G401 (cell line): ENCODE data around the gene TRIM9. TPM values are rescaled to one million over a fixed set of nuclear protein-coding genes. Genes with fewer than 3 reads are reported as not detected.
A peak's percentile ranks its signal among the peaks of the same experiment; 100 is the strongest.
"Not testable (repeated sequence)": the region's sequence is repeated elsewhere in the genome, so short reads cannot be mapped to it uniquely, and the experiment has no call there.

Source experiments
- DNase-seq: peaks from one replicate; pipeline ENCODE4 v3.0.0-alpha.2; 2015; ENCODE audit warnings: low spot score
- in situ Hi-C: cut with HindIII; loops from 2 replicates; pipeline ENCODE4 v1.10.0; 2016; ENCODE audit warnings: low sequenced_read_pairs, mixed read lengths
- total RNA-seq: library from RNA; depleted of rRNA; stranded (reverse); fragments of >200 nt; shearing (Covaris generic); gene quantifications from 2 replicates; pipeline ENCODE4 v1.2.3, GENCODE V29; 2014

TRIM9 gene
- total RNA-seq, 1 experiment from 2014 or later, result 0.41 TPM

GRCh38 chr14:50979941-50980850 is 114.7 kb downstream of the TRIM9 start:
- no peak for DNase-seq
- in situ Hi-C loops, result no loop called here

GRCh38 chr14:50978888-50979287 is 116.0 kb downstream of the TRIM9 start:
- in situ Hi-C loops, result no loop called here
- no peak for DNase-seq

DNA sequence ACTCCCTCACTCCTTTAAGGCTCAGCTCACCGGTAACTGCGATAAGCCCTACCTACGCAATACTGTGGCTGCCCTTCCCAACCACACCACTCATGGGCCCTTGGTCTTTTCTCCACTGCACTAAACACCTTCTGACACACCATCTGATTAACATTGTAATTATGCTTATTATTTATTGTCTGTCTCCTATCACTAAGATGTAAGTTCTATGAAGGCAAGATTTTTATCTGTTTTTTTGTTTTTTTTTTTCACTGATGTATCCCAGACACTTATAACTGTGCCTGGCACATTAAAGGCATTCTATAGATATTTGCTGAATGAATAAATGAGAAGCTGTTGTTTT is 116.4 kb downstream of the TRIM9 start:
- DNase-seq, result no peak
- in situ Hi-C loops, result no loop called here

DNA sequence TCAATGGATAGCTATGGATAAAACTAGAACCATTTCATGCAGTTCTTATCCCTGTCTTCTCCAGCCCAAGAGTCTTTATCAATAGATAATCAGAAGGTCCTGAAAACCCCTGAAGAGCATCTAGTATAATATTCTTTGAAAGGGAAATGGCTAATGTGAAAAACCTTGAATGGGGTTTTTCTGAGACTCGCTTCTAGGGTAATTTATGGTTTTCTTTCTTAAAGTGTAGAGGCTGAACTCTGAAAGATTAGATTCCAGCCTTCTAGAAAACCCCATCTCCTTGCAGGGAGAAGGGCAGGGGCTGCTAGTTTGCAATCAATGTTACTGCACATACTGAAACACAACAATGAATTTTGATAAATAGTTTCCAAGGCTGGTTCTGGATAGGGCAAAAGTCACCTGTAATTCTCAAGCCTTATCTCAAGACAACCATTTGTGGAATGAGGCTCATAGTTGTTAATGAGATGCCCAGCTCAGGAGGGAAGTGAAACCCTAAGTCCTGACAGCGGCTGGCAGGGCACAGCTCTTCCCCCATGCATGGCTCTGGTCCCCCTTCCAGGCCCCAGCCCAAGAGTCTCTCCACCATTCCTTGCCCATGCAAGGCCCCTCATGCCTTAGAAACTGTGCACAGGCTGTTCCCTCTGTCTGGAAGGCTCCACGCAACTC is 116.9 kb downstream of the TRIM9 start:
- no peak for DNase-seq
- in situ Hi-C loops, result no loop called here

DNA sequence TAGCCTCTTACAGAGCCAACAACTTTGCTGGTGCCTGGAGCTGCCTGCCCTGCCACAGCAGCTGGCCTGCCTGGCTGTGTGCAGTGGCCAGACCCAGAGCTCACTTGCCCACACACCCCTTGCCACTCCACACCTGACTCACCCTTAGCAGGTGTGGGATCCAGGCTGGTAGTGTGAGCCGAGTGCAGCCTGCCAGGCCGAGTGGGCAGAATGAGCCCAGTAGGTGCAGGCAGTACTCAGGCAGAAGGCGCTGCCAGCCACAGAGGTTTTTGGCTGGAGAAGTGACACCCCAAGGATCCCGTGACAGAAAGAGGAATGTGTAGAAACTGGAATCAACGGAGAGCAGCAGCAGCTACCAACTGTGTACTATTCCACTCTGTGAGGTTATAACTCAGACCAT is 120.8 kb downstream of the TRIM9 start:
- DNase-seq, result peak; percentile 39
- in situ Hi-C loops, result no loop called here

- in situ Hi-C loops, result no loop called here
Observed at GRCh38 chr14:50972734-50973133, 122.2 kb downstream of the TRIM9 start.

DNA sequence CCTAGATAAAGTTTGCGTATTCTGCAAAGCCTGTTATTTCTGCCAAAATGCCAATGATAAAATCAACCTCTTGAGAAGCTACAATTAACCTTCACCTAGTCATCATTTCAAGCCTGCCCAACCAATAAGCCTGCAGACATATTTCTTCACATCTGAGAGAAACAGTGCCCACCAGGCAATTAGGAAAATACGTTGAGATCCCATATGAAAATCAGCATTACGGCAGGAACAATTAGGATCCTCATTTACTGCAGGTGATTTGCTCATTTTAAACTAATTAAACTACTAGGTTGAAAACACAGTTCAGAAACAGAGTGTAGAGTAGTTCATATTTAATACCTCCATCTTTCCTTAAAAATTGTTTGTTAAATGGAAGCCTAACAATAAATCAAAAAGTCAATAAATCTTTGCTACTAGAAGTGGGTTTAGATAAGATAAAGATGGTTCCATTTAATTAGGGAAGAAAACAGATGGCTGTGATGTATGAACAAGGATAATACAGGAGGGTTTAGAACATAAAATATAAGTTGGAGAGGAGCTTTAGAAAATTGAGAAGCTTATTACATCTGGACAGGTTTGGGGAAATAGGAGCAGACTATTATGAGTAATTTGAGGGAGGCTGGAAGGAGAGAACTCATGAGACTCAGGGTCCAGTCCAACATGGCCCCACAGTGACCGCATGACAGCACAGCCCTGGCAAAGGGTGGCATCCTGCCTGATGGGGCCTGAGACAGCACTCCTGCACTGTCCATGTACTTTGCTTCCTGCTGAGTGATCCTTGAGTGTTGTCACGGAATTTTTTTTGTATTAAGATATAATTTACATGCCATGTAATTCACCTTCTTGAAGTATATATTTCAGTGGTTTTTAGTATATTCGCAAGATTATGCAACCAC is 123.8 kb downstream of the TRIM9 start:
- in situ Hi-C loops, result no loop called here
- DNase-seq, result no peak

More at GRCh38 chr14:50972734-50973133, 122.2 kb downstream of the TRIM9 start:
- no peak for DNase-seq

DNA sequence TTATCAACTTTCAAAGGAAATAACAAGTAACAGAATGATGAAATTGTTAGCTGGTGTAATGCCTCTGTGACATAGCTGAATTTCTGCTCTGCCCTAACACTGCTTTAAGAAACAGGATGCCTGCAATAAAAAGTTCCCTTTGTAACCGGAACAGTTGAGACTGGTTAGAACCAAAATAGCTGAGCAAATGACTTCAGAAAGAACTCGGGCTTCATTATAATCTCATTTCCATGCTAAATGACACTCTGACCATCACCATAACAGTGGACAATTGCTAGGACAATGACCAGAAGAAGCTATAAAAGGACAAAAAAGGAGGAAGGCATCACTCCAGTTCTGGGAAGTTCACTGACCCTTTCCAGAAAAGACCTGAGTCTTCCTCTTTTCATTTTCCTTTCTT is 127.1 kb downstream of the TRIM9 start:
- no peak for DNase-seq
- in situ Hi-C loops, result no loop called here

DNA sequence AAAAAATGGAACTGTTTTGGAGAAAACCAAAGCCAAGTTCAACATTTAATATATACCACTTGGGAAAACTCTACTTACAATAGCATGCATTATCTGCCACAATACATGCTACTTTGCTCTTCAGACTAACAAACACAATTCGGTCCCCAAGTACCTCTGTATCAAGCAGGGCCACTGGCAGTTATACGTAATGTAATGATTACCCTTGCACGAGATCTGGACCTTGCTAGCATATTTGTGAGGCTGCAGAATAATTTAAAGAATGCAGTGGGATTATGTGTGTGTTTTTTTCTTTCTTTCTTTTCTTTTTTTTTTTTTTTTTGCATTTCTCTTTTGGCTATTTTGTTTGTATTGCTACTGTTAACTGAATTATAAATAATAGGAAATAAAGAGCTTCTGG is 127.8 kb downstream of the TRIM9 start:
- in situ Hi-C loops, result no loop called here

GRCh38 chr14:50964683-50965390 is 130.1 kb downstream of the TRIM9 start:
- DNase-seq, result peak; percentile 47
- in situ Hi-C loops, result no loop called here

More for the DNA sequence above, 127.8 kb downstream of the TRIM9 start:
- no peak for DNase-seq

GRCh38 chr14:50963919-50964318 is 131.0 kb downstream of the TRIM9 start:
- in situ Hi-C loops, result no loop called here

GRCh38 chr14:50961605-50962221 is 133.2 kb downstream of the TRIM9 start:
- DNase-seq, result no peak

More at GRCh38 chr14:50963919-50964318, 131.0 kb downstream of the TRIM9 start:
- DNase-seq, result no peak

DNA sequence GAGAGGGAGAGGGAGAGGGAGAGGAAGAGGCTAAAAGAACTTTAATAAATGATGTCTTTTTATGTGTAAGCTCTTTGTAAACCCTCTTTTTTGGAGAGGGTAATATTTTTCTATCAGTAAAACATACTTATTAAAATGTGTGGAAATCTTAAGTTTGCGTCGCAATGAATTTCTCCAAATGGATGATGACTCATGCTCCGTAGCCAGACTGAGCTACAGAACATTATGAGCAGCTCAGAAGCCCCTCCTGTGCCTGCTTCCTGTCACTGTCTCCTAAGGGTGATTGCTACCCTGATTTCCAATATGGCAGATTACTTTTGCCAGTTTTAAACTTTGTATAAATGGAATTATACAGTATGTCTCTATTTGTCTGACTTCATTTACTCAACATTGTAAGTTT is 137.6 kb downstream of the TRIM9 start:
- no peak for DNase-seq
- in situ Hi-C loops, result no loop called here

More at GRCh38 chr14:50961605-50962221, 133.2 kb downstream of the TRIM9 start:
- in situ Hi-C loops, result no loop called here

DNA sequence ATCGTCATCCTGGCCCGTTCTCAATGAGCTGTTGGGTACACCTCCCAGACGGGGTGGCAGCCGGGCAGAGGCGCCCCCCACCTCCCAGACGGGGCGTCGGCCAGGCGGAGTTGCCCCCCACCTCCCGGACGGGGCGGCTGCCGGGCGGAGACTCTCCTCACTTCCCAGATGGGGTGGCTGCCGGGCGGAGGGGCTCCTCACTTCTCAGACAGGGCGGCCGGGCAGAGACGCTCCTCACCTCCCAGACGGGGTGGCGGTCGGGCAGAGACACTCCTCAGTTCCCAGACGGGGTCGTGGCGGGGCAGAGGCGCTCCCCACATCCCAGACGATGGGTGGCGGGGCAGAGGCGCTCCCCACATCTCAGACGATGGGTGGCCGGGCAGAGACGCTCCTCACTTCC is 138.5 kb downstream of the TRIM9 start:
- in situ Hi-C loops, DNase-seq: not testable (repeated sequence)

- in situ Hi-C loops, result no loop called here
- no peak for DNase-seq
Observed at GRCh38 chr14:50955373-50956043, 139.4 kb downstream of the TRIM9 start.

GRCh38 chr14:50954811-50955372 is 140.0 kb downstream of the TRIM9 start:
- in situ Hi-C loops, result no loop called here
- DNase-seq, result peak; percentile 80

- in situ Hi-C loops, result no loop called here
- DNase-seq, result no peak
Observed at GRCh38 chr14:50953502-50953901, 141.4 kb downstream of the TRIM9 start.

GRCh38 chr14:50951032-50951431 is 143.9 kb downstream of the TRIM9 start:
- DNase-seq, result no peak
- in situ Hi-C loops, result no loop called here
